SH-SY5Y (cell line): ENCODE measurements around the gene RNF149.

Experiments used
- GATA2 ChIP-seq: IDR thresholded peaks from 2 replicates; pipeline ENCODE4 v1.6.1; 2011; ENCODE audit warnings: mild to moderate bottlenecking, low read depth, low read length
- GATA3 ChIP-seq: IDR thresholded peaks from 2 replicates; pipeline ENCODE4 v1.6.1; 2011; ENCODE audit warnings: low read depth, mild to moderate bottlenecking, low read length, moderate library complexity

DNA sequence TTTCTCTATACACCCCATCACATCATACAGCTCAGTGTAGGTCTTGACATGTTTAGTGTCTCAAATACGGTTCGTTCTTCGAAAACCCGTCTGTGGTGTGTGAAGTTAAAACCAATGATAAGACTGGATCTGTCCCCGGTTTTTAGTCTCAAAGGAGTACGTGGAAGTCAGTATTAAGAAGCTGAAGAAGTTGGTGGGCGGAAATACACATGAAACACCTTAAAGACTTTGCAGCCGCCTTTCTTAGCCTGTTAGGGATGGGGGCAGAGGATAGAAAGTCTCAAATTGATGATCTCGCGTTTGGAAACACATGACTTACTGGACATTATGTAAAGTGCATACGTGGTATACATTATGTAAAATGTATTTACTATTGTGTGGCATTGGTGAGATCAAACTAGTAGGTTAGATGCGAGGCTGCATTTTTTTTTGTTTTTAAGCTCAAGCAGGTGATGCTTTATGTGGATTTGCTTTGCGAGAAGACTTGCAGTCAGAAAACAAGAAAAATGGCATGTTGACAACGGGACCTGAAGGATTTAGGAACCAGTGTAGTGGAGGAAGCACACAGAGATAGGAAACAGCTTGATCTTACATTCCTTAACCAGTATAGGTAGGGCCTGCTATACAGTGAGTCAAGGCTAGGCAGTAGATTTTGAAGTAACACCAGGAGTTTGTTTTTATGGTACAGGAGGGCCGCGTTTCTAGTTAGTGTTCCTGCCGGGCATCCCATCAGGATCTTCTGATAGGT lies 54.6 kb downstream of the RNF149 start:
- TF ChIP-seq GATA2, result no peak
- TF ChIP-seq GATA3, result no peak
